Osteocyte (in vitro differentiated cells): Measurements from ENCODE around the gene TYRP1. TPM values are rescaled to one million over a fixed set of nuclear protein-coding genes. Genes with fewer than 3 reads are reported as not detected.

Experiments
- DNase-seq: peaks from one replicate; pipeline ENCODE4 v3.0.0; 2021; ENCODE audit warnings: mixed read lengths; ENCODE audit not compliant: unreplicated experiment; ENCODE audit errors: extremely low spot score
- H3K27ac Mint-ChIP-seq: one replicate; pipeline ENCODE4 v1.8.0; 2021; ENCODE audit warnings: mild to moderate bottlenecking, mixed read lengths; ENCODE audit not compliant: unreplicated experiment
- H3K27me3 Mint-ChIP-seq: one replicate; pipeline ENCODE4 v1.8.0; 2021; ENCODE audit warnings: mixed read lengths; ENCODE audit not compliant: unreplicated experiment
- H3K36me3 Mint-ChIP-seq: one replicate; pipeline ENCODE4 v1.8.0; 2021; ENCODE audit warnings: mixed read lengths; ENCODE audit not compliant: unreplicated experiment
- H3K4me1 Mint-ChIP-seq: one replicate; pipeline ENCODE4 v1.8.0; 2021; ENCODE audit warnings: mixed read lengths; ENCODE audit not compliant: unreplicated experiment
- H3K4me3 Mint-ChIP-seq: one replicate; pipeline ENCODE4 v1.8.0; 2021; ENCODE audit warnings: mild to moderate bottlenecking, moderate library complexity, mixed read lengths; ENCODE audit not compliant: unreplicated experiment
- H3K9me3 Mint-ChIP-seq: one replicate; pipeline ENCODE4 v1.8.0; 2021; ENCODE audit warnings: mixed read lengths; ENCODE audit not compliant: unreplicated experiment
- total RNA-seq: library from RNA; stranded (reverse); gene quantifications from 2 replicates; pipeline ENCODE4 v1.2.1, GENCODE V29; 2021
- TF ChIP-seq, protein P1 (sequence below): fragments of 200-600 bp; sonication (generic); IDR thresholded peaks from 2 replicates; pipeline ENCODE4 v1.5.0; 2021; ENCODE audit warnings: antibody characterized with exemption, mild to moderate bottlenecking, moderate library complexity

TYRP1 gene
- total RNA-seq, 1 donor from 2014 or later: not detected

DNA sequence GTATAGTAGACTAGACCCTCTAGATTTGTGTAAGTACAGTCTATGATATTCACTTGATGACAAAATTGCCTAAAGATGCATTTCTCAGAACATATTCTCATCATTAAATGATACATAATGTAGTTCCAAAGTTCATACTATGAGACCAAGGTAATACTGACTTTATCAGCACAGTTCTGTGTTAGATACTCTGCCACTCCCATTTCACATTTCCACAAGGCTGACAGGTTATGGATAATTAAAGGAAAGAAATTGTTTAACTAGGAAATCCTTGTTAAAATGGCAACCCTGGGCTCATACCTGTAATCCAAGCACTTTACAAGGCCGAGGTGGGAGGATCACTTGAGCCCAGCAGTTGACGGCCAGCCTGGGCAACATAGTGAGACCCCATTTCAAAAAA, 33.6 kb downstream of the TYRP1 start:
- Mint-ChIP-seq H3K36me3 (no peaks in the 10 kb centered on the region), H3K4me3 (no peak overlapping the region), H3K4me1 (peaks cover 11% of the 10 kb centered on the region), H3K9me3 (no peaks in the 10 kb centered on the region), H3K27me3 (no peaks in the 10 kb centered on the region), H3K27ac (no peak overlapping the region)
- DNase-seq: no peak
- TF ChIP-seq, protein P1, sequence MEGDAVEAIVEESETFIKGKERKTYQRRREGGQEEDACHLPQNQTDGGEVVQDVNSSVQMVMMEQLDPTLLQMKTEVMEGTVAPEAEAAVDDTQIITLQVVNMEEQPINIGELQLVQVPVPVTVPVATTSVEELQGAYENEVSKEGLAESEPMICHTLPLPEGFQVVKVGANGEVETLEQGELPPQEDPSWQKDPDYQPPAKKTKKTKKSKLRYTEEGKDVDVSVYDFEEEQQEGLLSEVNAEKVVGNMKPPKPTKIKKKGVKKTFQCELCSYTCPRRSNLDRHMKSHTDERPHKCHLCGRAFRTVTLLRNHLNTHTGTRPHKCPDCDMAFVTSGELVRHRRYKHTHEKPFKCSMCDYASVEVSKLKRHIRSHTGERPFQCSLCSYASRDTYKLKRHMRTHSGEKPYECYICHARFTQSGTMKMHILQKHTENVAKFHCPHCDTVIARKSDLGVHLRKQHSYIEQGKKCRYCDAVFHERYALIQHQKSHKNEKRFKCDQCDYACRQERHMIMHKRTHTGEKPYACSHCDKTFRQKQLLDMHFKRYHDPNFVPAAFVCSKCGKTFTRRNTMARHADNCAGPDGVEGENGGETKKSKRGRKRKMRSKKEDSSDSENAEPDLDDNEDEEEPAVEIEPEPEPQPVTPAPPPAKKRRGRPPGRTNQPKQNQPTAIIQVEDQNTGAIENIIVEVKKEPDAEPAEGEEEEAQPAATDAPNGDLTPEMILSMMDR: no peak

DNA sequence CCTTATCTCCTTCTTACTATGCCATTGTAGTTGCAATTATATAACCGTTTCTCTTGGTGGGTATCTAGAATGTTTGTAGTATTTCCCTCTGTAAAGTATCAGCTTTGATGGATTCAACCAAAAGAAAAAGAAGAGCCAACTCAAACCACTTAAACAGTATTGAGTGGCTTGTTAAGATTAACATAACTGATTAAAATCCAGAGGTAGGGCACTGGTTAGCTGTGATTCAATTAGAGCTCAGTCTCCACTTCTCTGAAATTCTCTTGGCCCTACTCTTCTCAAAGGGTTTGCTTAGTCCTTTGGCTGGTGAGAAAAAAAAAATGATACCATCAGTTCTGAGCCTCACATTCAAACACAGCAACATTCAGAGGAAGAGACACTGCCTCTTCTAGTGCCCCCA, 37.0 kb downstream of the TYRP1 start:
- Mint-ChIP-seq H3K27ac (no peak overlapping the region), H3K4me3 (no peak overlapping the region), H3K4me1 (no peaks in the 10 kb centered on the region), H3K27me3 (no peaks in the 10 kb centered on the region), H3K9me3 (peaks cover 10% of the 10 kb centered on the region), H3K36me3 (peaks cover 3% of the 10 kb centered on the region)
- TF ChIP-seq, protein P1: no peak
- no peak for DNase-seq

DNA sequence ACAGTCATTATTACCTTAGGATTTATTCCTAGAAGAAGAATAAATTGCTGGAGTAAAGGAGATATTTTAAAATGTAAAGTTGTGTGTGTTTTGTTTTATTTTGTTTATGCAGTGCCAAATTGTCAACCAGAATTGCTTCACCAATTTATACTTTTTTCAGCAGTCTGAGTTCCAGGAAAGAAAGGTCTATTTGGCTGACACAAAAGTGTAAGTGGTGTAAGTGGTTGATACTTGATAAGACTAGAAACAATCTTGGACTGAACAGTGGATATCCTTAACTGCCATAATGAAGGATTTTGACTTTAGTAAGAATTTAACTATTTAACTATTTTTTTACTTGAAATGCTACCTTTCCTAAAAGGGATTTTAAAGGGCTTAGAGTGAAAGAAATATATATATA, 37.7 kb downstream of the TYRP1 start:
- Mint-ChIP-seq H3K36me3 (peaks cover 3% of the 10 kb centered on the region), H3K4me3 (no peak overlapping the region), H3K4me1 (no peaks in the 10 kb centered on the region), H3K9me3 (peaks cover 10% of the 10 kb centered on the region), H3K27ac (no peak overlapping the region), H3K27me3 (no peaks in the 10 kb centered on the region)
- TF ChIP-seq, protein P1: no peak
- DNase-seq: no peak

DNA sequence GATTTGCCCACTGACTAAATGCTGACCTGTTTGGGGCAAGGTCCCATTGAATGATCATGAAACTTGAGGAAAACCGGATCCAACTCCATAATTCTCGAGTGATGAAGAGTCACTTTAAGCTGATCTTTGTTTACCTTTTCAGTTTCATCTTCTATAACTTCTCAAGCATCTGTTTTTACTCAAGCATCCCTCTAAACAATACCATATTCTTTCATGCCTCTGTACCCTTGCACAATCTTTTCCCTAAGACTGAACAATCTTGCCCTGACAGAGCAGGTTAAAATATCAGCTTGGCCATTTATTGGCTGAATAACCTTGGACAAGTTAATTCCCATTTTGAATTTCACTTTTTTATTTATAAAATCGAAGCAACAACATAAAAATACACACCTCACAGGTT, 39.8 kb downstream of the TYRP1 start:
- no peak for DNase-seq
- Mint-ChIP-seq H3K27ac (no peak overlapping the region), H3K27me3 (no peaks in the 10 kb centered on the region), H3K9me3 (peaks cover 10% of the 10 kb centered on the region), H3K4me3 (no peak overlapping the region), H3K4me1 (no peaks in the 10 kb centered on the region), H3K36me3 (peaks cover 3% of the 10 kb centered on the region)
- TF ChIP-seq, protein P1: no peak

DNA sequence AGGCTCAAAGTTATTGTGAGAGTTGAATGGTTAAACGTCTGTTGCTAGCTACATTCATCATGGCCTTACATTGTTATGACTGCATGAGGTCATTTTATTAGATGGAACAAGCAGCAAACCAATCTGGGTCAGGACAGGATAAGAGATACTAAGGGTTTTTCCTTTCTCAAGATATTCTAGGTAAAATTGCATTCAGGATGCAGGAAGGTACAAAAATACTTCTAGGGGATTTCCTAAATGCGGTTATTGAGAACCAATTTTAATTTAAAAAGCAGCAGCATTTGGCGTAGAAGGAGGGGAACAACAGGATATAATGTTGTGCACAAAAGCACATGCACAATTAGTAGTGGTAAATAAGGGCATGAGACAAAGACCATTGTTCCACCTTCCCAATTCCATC, 42.5 kb downstream of the TYRP1 start:
- no peak for DNase-seq
- no peak overlapping the region for H3K4me3 Mint-ChIP-seq
- H3K4me1 Mint-ChIP-seq: no peaks in the 10 kb centered on the region
- H3K27me3 Mint-ChIP-seq: peaks cover 3% of the 10 kb centered on the region
- H3K36me3 Mint-ChIP-seq: peaks cover 3% of the 10 kb centered on the region
- H3K27ac Mint-ChIP-seq: no peak overlapping the region
- H3K9me3 Mint-ChIP-seq: peaks cover 10% of the 10 kb centered on the region
- TF ChIP-seq, protein P1: no peak
